CD8-positive, alpha-beta memory T cell (primary cell): ENCODE measurements around the gene AGGF1. TPM values are rescaled to one million over a fixed set of nuclear protein-coding genes. Genes with fewer than 3 reads are reported as not detected.

ENCODE experiments used
- CTCF ChIA-PET: fragments of 350-600 bp; sonication (Branson Sonifier 250); formaldehyde crosslinking; loops from one replicate; lab custom pipeline; 2021; ENCODE audit warnings: antibody characterized with exemption; lab: Charles Lee
- POLR2A ChIA-PET: fragments of 350-600 bp; sonication (Branson Sonifier 250); formaldehyde crosslinking; loops from one replicate; lab custom pipeline; 2021; ENCODE audit warnings: antibody characterized with exemption; lab: Charles Lee
- DNase-seq, 5 donors: peaks; one replicate each; pipeline versions ENCODE4 v3.0.0 to v3.0.0-alpha.2; 2020 to 2022; ENCODE audit warnings: mixed read lengths in 1 of 5
- H3K27ac ChIP-seq: one replicate; pipeline ENCODE4 v1.7.0; 2013; ENCODE audit warnings: low read depth, mild to moderate bottlenecking, low read length, moderate library complexity
- H3K27me3 ChIP-seq: 2 replicates; pipeline ENCODE4 v1.7.0; 2013; ENCODE audit warnings: low read length, mild to moderate bottlenecking; ENCODE audit not compliant: insufficient read depth, poor library complexity, severe bottlenecking
- H3K36me3 ChIP-seq: 2 replicates; pipeline ENCODE4 v1.7.0; 2013; ENCODE audit warnings: mild to moderate bottlenecking, low read length, moderate library complexity; ENCODE audit not compliant: insufficient read depth
- H3K4me1 ChIP-seq: 2 replicates; pipeline ENCODE4 v1.7.0; 2013; ENCODE audit warnings: mild to moderate bottlenecking, low read length, moderate library complexity; ENCODE audit not compliant: insufficient read depth
- H3K4me3 ChIP-seq: 2 replicates; pipeline ENCODE4 v1.7.0; 2013; ENCODE audit warnings: mild to moderate bottlenecking, low read length
- H3K9me3 ChIP-seq: 2 replicates; pipeline ENCODE4 v1.7.0; 2013; ENCODE audit warnings: mild to moderate bottlenecking, low read length
- H3K27ac Mint-ChIP-seq, 8 donors: one replicate each; pipeline ENCODE4 v1.8.0; 2020 to 2021; ENCODE audit warnings: mixed read lengths in 8 of 8, mild to moderate bottlenecking in 6 of 8, inconsistent platforms in 3 of 8, moderate library complexity in 3 of 8
- H3K27me3 Mint-ChIP-seq, 2 donors: one replicate each; pipeline ENCODE4 v1.8.0; 2020 to 2021; ENCODE audit warnings: mixed read lengths in 2 of 2, mild to moderate bottlenecking in 1 of 2, moderate library complexity in 1 of 2
- H3K36me3 Mint-ChIP-seq, 3 donors: one replicate each; pipeline ENCODE4 v1.8.0; 2020 to 2021; ENCODE audit warnings: mixed read lengths in 3 of 3, inconsistent platforms in 1 of 3, mild to moderate bottlenecking in 1 of 3
- H3K4me1 Mint-ChIP-seq, 3 donors: one replicate each; pipeline ENCODE4 v1.8.0; 2020 to 2021; ENCODE audit warnings: mixed read lengths in 3 of 3, inconsistent platforms in 1 of 3, mild to moderate bottlenecking in 1 of 3
- H3K4me3 Mint-ChIP-seq, 7 donors: one replicate each; pipeline ENCODE4 v1.8.0; 2020 to 2021; ENCODE audit warnings: mixed read lengths in 7 of 7, mild to moderate bottlenecking in 6 of 7, moderate library complexity in 4 of 7, inconsistent platforms in 2 of 7
- H3K9me3 Mint-ChIP-seq, 5 donors: one replicate each; pipeline ENCODE4 v1.8.0; 2020 to 2022; ENCODE audit warnings: mixed read lengths in 5 of 5, mild to moderate bottlenecking in 3 of 5, moderate library complexity in 2 of 5, inconsistent platforms in 1 of 5
- polyA plus RNA-seq: library from polyadenylated mRNA; unstranded; fragments of 300-500 nt; fragmentation: Illumina TruSeq; gene quantifications from one replicate; pipeline ENCODE4 v1.2.3, GENCODE V29; 2021
- total RNA-seq, 2 experiments: library from RNA; stranded (reverse); gene quantifications; one replicate each; pipeline ENCODE4 v1.2.3, GENCODE V29; 2021

The AGGF1 gene
- total and polyA plus RNA-seq, 3 experiments from 2014 or later = 30.2 to 35.1 (median 31.1) TPM

DNA sequence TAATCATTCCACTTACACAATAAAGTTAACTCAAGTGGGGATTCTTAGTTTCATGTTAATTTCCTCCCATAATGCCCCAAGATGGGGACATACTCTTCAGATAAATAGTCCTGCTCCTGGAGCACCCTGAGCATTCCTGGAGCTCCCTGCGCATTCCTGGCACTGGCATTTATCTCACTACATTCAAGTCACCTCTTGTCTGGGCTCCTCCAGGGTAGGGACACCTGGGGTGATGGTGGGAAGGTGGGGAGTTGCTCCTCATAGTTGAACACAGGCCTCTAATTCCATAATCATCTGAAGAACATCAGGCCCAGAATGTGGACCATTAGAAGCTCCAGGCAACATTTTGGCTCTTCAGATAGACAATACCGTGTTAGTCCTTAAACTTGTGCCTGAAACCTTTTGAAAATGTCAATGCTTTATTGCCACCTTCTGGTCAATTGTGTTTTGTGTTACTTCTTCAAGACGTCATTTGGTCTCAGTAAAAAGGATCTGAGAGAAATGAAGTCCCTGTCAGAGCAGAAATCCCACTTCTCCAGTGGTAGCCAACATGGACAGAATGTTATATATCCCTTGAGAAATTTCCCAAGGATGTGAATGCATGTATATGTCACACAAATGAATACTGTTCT, 14.2 kb upstream of the AGGF1 start:
- H3K4me1 Mint-ChIP-seq = no peaks in the 10 kb centered on the region
- CTCF ChIA-PET = no interaction called here

DNA sequence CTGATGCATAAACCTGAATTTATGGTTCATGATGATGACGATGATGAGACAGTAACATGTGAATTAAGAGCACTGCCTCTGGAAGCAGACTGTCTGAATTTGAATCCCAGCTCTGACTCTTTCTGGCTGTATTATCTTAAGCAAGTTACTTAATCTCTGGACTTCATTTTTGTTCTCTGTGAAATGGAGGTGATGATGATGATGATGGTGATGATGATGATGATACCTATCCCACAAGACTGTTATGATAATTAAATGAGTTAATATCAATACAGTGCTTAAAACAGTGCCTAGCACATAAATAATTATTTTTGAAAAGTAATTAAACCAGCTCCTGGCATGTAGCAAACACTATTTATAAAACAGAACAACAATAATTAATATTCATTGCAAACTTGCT, 13.2 kb upstream of the AGGF1 start:
- no peak for DNase-seq
- ChIA-PET POLR2A (no interaction called here), CTCF (no interaction called here)
- Mint-ChIP-seq H3K9me3 (no peaks in the 10 kb centered on the region), H3K27ac (no peak overlapping the region), H3K27me3 (peaks cover 9 to 65% of the 10 kb centered on the region in 2 donors), H3K36me3 (peaks cover 0 to 4% (median 0%) of the 10 kb centered on the region in 3 donors), H3K4me1 (no peaks in the 10 kb centered on the region), H3K4me3 (no peak overlapping the region)
- Histone ChIP-seq H3K27ac (no peak overlapping the region), H3K36me3 (no peaks in the 10 kb centered on the region), H3K4me3 (no peak overlapping the region), H3K9me3 (no peaks in the 10 kb centered on the region), H3K27me3 (no peaks in the 10 kb centered on the region), H3K4me1 (no peaks in the 10 kb centered on the region)

More for the DNA sequence above, 14.2 kb upstream of the AGGF1 start:
- Mint-ChIP-seq H3K36me3 (no peaks in the 10 kb centered on the region), H3K9me3 (no peaks in the 10 kb centered on the region), H3K27ac (no peak overlapping the region), H3K4me3 (no peak overlapping the region), H3K27me3 (peaks cover 11 to 57% of the 10 kb centered on the region in 2 donors)
- Histone ChIP-seq H3K27me3 (no peaks in the 10 kb centered on the region), H3K4me3 (no peak overlapping the region), H3K36me3 (no peaks in the 10 kb centered on the region), H3K9me3 (no peaks in the 10 kb centered on the region), H3K27ac (no peak overlapping the region), H3K4me1 (no peaks in the 10 kb centered on the region)
- no peak for DNase-seq
- POLR2A ChIA-PET = no interaction called here

DNA sequence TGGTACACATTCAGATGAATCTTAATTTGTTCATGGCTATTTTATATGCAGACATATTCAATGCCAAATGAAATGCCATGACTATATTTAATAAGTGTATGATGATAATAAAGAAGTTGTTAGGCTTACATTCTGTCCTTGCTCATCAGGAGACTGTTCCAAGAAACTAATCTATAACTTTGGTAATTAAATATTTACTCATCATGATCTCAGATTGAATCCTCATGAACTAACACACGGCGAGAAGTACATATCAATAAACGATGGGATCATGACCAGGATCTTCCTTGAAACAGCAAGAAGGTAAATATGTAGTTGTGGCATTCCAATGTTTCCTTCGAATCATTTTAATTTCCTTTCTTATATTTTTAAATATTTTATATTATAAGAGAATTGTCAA, 12.5 kb upstream of the AGGF1 start:
- Mint-ChIP-seq H3K36me3 (peaks cover 0 to 9% (median 0%) of the 10 kb centered on the region in 3 donors), H3K27me3 (peaks cover 13 to 70% of the 10 kb centered on the region in 2 donors), H3K9me3 (peaks cover 0 to 2% (median 0%) of the 10 kb centered on the region in 5 donors), H3K4me1 (no peaks in the 10 kb centered on the region), H3K4me3 (no peak overlapping the region), H3K27ac (no peak overlapping the region)
- H3K36me3 ChIP-seq = no peaks in the 10 kb centered on the region
- H3K4me1 ChIP-seq = no peaks in the 10 kb centered on the region
- no peaks in the 10 kb centered on the region for H3K27me3 ChIP-seq
- DNase-seq = no peak
- no peaks in the 10 kb centered on the region for H3K9me3 ChIP-seq
- H3K4me3 ChIP-seq = no peak overlapping the region
- H3K27ac ChIP-seq = no peak overlapping the region
- ChIA-PET POLR2A (no interaction called here), CTCF (no interaction called here)

DNA sequence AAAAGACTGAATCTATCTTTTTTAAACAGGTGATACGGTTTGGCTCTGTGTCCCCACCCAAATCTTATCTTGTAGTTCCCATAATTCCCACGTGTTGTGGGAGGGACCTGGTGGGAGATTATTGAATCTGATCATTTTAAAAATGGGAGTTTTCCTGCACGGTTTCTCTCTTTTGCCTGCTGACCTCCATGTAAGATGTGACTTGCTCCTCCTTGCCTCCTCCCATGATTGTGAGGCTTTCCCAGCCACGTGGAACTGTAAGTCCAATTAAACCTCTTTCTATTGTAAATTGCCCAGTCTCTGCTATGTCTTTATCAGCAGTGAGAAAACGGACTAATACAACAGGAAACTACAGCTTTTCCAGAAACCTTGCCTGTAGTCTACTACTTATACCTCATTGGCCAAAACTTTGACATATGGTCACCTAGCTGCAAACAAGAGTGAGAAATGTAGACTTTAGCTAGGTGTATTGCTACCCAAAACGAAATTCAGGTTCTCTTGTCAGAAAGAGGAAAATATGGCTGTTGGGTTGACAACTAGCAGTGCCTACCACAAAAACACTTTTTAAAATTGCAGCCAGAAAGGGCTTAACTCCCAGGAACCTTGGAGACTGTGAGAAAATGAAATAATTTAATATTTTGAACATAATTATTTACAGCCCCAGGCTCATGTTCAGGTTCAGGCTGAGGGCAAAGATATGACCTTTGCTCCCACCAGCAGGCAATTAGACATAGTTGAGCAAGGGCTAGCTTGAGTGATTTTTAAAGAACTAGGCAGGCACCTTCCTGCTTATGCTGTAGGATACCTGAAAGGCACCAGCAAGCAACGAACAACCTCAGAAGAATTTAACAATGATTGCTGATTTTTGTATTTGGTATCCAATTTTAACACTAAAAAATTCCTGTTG, 7.4 kb upstream of the AGGF1 start:
- ChIA-PET CTCF (no interaction called here), POLR2A (no interaction called here)
- H3K27ac Mint-ChIP-seq = peak overlapping the region in 1 of 8 donors; percentile 24
- no peaks in the 10 kb centered on the region for H3K4me1 Mint-ChIP-seq
- DNase-seq = no peak
- Histone ChIP-seq H3K36me3 (no peaks in the 10 kb centered on the region), H3K9me3 (no peaks in the 10 kb centered on the region), H3K27ac (no peak overlapping the region), H3K4me1 (no peaks in the 10 kb centered on the region), H3K4me3 (no peak overlapping the region), H3K27me3 (no peaks in the 10 kb centered on the region)
- H3K36me3 Mint-ChIP-seq = peaks cover 0 to 14% (median 0%) of the 10 kb centered on the region in 3 donors
- H3K9me3 Mint-ChIP-seq = peaks cover 0 to 2% (median 0%) of the 10 kb centered on the region in 5 donors
- H3K27me3 Mint-ChIP-seq = peaks cover 16 to 56% of the 10 kb centered on the region in 2 donors
- no peak overlapping the region for H3K4me3 Mint-ChIP-seq

DNA sequence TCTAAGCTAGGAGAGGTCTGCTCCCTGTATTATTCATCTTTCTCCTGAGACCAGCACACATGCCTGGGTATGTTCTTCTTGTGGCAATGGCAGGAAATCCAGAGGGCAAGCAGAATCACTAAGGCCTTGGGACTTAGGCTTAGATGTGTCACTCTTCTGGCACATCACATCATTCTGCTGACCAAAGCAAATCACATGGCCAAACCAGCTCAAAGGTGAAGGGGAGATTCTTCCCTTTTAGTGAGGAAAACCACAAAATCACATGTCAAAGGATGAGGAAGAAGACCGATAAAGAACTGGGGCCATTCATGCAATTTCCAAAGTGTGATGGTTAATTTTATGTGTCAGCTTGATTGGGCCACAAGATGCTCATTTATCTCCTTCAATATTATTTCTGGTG, 5.7 kb upstream of the AGGF1 start:
- no peak overlapping the region for H3K4me3 ChIP-seq
- DNase-seq = no peak
- H3K36me3 Mint-ChIP-seq = peaks cover 0 to 18% (median 1%) of the 10 kb centered on the region in 3 donors
- CTCF ChIA-PET = no interaction called here
- H3K4me1 Mint-ChIP-seq = peaks cover 0 to 6% (median 4%) of the 10 kb centered on the region in 3 donors
- peaks cover 0 to 8% (median 4%) of the 10 kb centered on the region in 5 donors for H3K9me3 Mint-ChIP-seq
- peaks cover 14 to 43% of the 10 kb centered on the region in 2 donors for H3K27me3 Mint-ChIP-seq
- H3K27ac ChIP-seq = no peak overlapping the region
- H3K27ac Mint-ChIP-seq = no peak overlapping the region
- H3K36me3 ChIP-seq = no peaks in the 10 kb centered on the region
- H3K9me3 ChIP-seq = peaks cover 6% of the 10 kb centered on the region
- H3K4me3 Mint-ChIP-seq = no peak overlapping the region
- peaks cover 1% of the 10 kb centered on the region for H3K4me1 ChIP-seq
- POLR2A ChIA-PET = no interaction called here
- no peaks in the 10 kb centered on the region for H3K27me3 ChIP-seq

DNA sequence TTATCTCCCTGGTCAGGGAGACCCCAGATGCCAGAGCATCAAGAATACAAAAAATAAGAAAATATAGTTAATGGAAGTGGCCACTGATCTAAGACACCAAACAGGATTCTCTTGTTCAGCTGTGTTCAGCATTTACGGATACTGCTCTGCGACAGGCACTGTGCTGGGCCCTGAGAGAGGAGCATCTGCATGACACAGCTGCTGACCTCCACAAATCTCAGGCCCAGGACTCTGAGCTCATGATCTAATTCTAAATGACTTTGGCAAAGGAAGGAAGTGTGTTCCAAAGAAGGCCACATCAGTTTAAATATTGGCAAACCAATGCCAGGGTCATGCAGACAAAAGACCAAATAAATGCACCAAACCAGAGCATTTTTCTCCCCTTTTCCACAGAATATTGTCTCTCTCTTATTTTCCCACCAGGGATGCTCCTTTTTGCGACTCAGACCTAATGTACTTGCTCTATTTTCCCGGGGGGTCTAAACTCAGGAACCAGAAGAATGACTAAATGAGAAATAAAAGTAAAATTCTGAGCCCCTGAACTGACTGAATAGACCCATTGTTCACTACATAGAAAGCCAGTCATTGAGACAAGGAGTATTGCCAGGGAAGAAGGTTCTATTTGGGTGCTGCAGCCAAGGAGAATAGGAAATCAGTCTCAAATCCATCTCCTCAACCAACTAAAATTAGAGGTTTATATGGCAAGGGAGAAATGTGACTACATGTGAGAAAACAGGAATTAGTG, 1.4 kb upstream of the AGGF1 start:
- Mint-ChIP-seq H3K4me1 (peaks cover 26 to 45% (median 44%) of the 10 kb centered on the region in 3 donors), H3K36me3 (peaks cover 1 to 13% (median 9%) of the 10 kb centered on the region in 3 donors), H3K9me3 (peaks cover 0 to 12% (median 9%) of the 10 kb centered on the region in 5 donors), H3K27me3 (peaks cover under 1 to 9% of the 10 kb centered on the region in 2 donors), H3K27ac (peak overlapping the region in 7 of 8 donors; percentile 56 to 97 (median 74)), H3K4me3 (peak overlapping the region in 6 of 7 donors; percentile 26 to 97 (median 86))
- ChIA-PET POLR2A (no interaction called here), CTCF (no interaction called here)
- DNase-seq = no peak
- peaks cover 23% of the 10 kb centered on the region for H3K4me1 ChIP-seq
- H3K4me3 ChIP-seq = peak overlapping the region; percentile 90
- no peak overlapping the region for H3K27ac ChIP-seq
- peaks cover 6% of the 10 kb centered on the region for H3K9me3 ChIP-seq
- no peaks in the 10 kb centered on the region for H3K27me3 ChIP-seq
- H3K36me3 ChIP-seq = no peaks in the 10 kb centered on the region

DNA sequence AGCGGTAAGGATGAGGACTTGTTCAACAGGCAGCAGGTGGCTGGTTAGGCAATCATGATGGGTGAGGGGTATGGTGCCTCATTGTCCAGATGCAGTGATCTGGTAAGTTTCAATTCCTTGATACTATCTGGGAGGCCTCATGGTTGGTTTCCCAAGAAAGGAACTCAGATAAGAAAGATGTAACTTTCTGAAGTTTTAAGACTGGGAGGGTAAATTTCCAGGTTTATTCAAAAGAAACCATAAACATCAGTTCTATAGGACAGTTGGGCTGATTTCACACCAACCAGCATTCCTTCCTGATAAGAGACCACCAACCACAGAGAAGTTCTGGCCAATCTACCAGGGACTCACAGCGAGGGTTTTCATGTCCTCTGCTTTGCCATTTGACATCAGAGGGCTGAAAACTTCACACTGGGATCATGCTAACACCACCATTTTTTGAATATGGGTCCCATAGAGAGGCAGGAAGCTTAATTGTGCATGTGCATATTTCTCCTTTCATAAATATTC, 773 bp upstream of the AGGF1 start:
- Histone ChIP-seq H3K36me3 (peaks cover 2% of the 10 kb centered on the region), H3K4me1 (peaks cover 23% of the 10 kb centered on the region), H3K27ac (no peak overlapping the region), H3K27me3 (no peaks in the 10 kb centered on the region), H3K9me3 (peaks cover 6% of the 10 kb centered on the region), H3K4me3 (peak overlapping the region; percentile 90)
- Mint-ChIP-seq H3K27me3 (peaks cover 0 to 5% of the 10 kb centered on the region in 2 donors), H3K4me3 (peak overlapping the region; percentile 82 to 97 (median 92)), H3K36me3 (peaks cover 1 to 13% (median 12%) of the 10 kb centered on the region in 3 donors), H3K27ac (peak overlapping the region; percentile 67 to 97 (median 94)), H3K4me1 (peaks cover 29 to 52% (median 48%) of the 10 kb centered on the region in 3 donors), H3K9me3 (peaks cover 0 to 12% (median 9%) of the 10 kb centered on the region in 5 donors)
- ChIA-PET POLR2A (interaction anchor here (1.1 to 1.9 kb wide), 2 partner anchors 57 to 463 kb away, joined by 4 to 5 read pairs; partner anchors contain the start of gene WDR41), CTCF (interaction anchor here (1.9 kb wide), 1 partner anchor 48 kb away, joined by 8 read pairs; no protein-coding TSS in a partner anchor)
- no peak for DNase-seq
